Activated T-cell treated with anti-CD3 and anti-CD28 coated beads, Interleukin-2, amount 50 U/mL, for 4 hours (primary cell): ENCODE results near the gene TMEM63C. TPM values are rescaled to one million over a fixed set of nuclear protein-coding genes. Genes with fewer than 3 reads are reported as not detected.

Source experiments
- ATAC-seq, 2 donors: fragments of 200-7000 bp; cut with Tn5 transposase; one replicate each; pipeline ENCODE4 v1.10.0; 2021
- DNase-seq: peaks from one replicate; pipeline ENCODE4 v3.0.0-alpha.2; 2020
- H3K27me3 Mint-ChIP-seq: one replicate; pipeline ENCODE4 v1.8.0; 2021; ENCODE audit warnings: low read depth, mixed read lengths
- H3K36me3 Mint-ChIP-seq: one replicate; pipeline ENCODE4 v1.8.0; 2022; ENCODE audit warnings: mixed read lengths; ENCODE audit not compliant: insufficient read depth
- H3K4me1 Mint-ChIP-seq: one replicate; pipeline ENCODE4 v1.8.0; 2021; ENCODE audit warnings: low read depth, mixed read lengths
- H3K4me3 Mint-ChIP-seq: one replicate; pipeline ENCODE4 v1.8.0; 2021; ENCODE audit warnings: mild to moderate bottlenecking, moderate library complexity, mixed read lengths
- H3K9me3 Mint-ChIP-seq: one replicate; pipeline ENCODE4 v1.8.0; 2021; ENCODE audit warnings: mixed read lengths
- total RNA-seq, 3 donors: library from RNA; stranded (reverse); gene quantifications; one replicate each; pipeline ENCODE4 v1.2.1, GENCODE V29; 2021

Gene TMEM63C
- total RNA-seq, 3 donors from 2014 or later, result 0.65 to 0.91 (median 0.87) TPM

DNA sequence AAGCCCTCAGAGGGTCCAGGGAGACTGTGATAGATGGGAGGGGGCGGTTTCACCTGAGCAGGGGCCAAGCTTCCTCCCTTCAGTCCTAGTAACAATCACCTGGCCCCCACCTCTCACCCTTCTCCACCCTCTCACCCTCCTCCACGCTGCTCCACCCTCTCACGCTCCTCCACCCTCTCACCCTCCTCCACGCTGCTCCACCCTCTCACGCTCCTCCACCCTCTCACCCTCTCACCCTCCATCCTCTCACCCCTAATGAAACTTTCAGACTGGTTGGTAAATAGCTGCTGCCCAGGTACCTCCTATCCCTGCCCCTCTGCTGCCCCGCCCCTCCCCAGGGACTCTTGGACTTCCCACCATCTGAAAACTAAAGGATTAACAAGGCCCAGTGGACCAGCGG, 55.2 kb downstream of the TMEM63C start:
- Mint-ChIP-seq H3K4me3 (no peak overlapping the region), H3K9me3 (no peaks in the 10 kb centered on the region), H3K36me3 (no peaks in the 10 kb centered on the region), H3K27me3 (peaks cover 3% of the 10 kb centered on the region), H3K4me1 (no peaks in the 10 kb centered on the region)
- DNase-seq, result no peak
- no peak for ATAC-seq

GRCh38 chr14:77238356-77238755, 56.8 kb downstream of the TMEM63C start:
- ATAC-seq (no peak), DNase-seq (no peak)
- Mint-ChIP-seq H3K36me3 (no peaks in the 10 kb centered on the region), H3K4me3 (no peak overlapping the region), H3K9me3 (no peaks in the 10 kb centered on the region), H3K4me1 (no peaks in the 10 kb centered on the region), H3K27me3 (peaks cover 7% of the 10 kb centered on the region)

DNA sequence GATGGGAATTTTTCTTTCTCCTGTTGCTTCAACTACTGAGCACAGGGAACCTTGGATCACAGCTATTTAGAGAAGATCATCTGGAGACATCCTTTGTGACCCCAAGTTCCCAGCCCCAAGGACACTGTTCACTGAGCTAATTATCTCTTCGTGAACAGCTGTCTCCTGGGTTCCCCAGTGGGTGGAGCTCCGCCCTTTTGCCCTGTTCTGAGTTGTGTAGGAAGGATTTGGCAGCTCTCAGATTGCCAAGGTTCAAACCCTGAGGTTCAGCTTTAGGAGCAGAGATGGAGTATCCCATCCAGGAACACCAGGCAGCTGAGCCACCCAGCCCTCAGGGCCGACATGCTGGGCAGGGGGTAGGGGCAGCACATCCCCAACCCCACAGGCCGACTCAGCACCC, 57.4 kb downstream of the TMEM63C start:
- peaks cover 7% of the 10 kb centered on the region for H3K27me3 Mint-ChIP-seq
- H3K36me3 Mint-ChIP-seq, result no peaks in the 10 kb centered on the region
- ATAC-seq (no peak), DNase-seq (no peak)
- H3K4me3 Mint-ChIP-seq, result no peak overlapping the region
- no peaks in the 10 kb centered on the region for H3K9me3 Mint-ChIP-seq
- H3K4me1 Mint-ChIP-seq, result peaks cover 2% of the 10 kb centered on the region

GRCh38 chr14:77239412-77239811, 57.8 kb downstream of the TMEM63C start:
- Mint-ChIP-seq H3K4me1 (peaks cover 2% of the 10 kb centered on the region), H3K9me3 (no peaks in the 10 kb centered on the region), H3K36me3 (no peaks in the 10 kb centered on the region), H3K4me3 (no peak overlapping the region), H3K27me3 (peaks cover 9% of the 10 kb centered on the region)
- DNase-seq, result no peak
- no peak for ATAC-seq

DNA sequence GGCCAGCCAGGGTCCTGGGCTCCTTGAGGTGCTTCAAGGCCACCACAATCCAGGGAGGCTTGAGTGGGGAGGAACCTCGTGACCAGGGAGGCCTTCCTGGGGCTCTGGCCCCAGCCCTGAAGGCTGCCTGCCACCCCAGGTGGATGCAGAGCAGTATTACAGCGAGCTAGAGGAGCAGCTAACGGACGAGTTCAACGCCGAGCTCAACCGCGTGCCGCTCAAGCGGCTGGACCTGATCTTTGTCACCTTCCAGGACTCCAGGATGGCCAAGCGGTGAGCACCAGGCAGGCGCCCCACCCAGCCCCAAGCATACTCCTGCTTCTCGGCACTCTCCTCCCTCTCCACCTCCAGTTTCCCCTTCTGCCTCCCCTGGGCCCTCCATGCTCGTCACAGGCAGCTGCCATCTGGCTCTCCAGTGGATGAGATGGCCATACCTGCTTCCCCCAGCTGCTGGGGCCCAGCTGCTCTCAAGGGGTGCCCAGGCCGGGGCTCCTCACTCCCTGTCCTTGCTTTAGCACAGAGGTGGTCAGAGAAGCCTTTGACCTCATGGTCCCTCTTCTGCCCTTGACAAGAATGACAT, 58.8 kb downstream of the TMEM63C start:
- H3K27me3 Mint-ChIP-seq, result peaks cover 9% of the 10 kb centered on the region
- peaks cover 2% of the 10 kb centered on the region for H3K4me1 Mint-ChIP-seq
- ATAC-seq, result no peak
- DNase-seq, result no peak
- no peaks in the 10 kb centered on the region for H3K36me3 Mint-ChIP-seq
- no peaks in the 10 kb centered on the region for H3K9me3 Mint-ChIP-seq
- no peak overlapping the region for H3K4me3 Mint-ChIP-seq

GRCh38 chr14:77241955-77242354, 60.4 kb downstream of the TMEM63C start:
- ATAC-seq, result no peak
- Mint-ChIP-seq H3K27me3 (peaks cover 9% of the 10 kb centered on the region), H3K4me1 (peaks cover 2% of the 10 kb centered on the region), H3K9me3 (no peaks in the 10 kb centered on the region), H3K36me3 (no peaks in the 10 kb centered on the region), H3K4me3 (no peak overlapping the region)
- no peak for DNase-seq

- no peaks in the 10 kb centered on the region for H3K36me3 Mint-ChIP-seq
- ATAC-seq, result no peak
- H3K4me1 Mint-ChIP-seq, result peaks cover 2% of the 10 kb centered on the region
- peaks cover 9% of the 10 kb centered on the region for H3K27me3 Mint-ChIP-seq
- no peak overlapping the region for H3K4me3 Mint-ChIP-seq
- H3K9me3 Mint-ChIP-seq, result no peaks in the 10 kb centered on the region
- DNase-seq, result no peak
Measured at GRCh38 chr14:77242752-77243151, 61.2 kb downstream of the TMEM63C start.

- H3K27me3 Mint-ChIP-seq, result peaks cover 9% of the 10 kb centered on the region
- H3K4me3 Mint-ChIP-seq, result no peak overlapping the region
- no peaks in the 10 kb centered on the region for H3K36me3 Mint-ChIP-seq
- no peaks in the 10 kb centered on the region for H3K9me3 Mint-ChIP-seq
- DNase-seq (no peak), ATAC-seq (no peak)
- peaks cover 2% of the 10 kb centered on the region for H3K4me1 Mint-ChIP-seq
Measured at GRCh38 chr14:77243853-77244252, 62.3 kb downstream of the TMEM63C start.

DNA sequence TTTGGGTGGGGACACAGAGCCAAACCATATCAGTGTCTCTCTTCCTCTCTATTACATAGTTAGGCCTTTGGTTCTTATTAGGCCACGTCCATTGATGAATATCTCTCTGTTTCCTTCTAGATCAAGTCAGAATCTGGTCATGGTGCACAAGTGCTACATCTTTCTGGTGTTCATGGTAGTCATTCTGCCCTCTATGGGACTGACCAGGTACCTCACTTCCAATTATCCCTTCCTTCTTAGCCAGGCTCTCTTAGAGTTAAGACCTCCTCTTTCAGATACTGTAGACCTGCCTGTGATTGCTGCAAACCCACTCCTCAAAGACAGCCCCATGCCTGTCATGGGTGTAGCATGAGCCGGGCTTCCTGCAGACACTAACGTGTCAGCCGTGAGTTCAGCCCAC, 64.2 kb downstream of the TMEM63C start:
- no peaks in the 10 kb centered on the region for H3K36me3 Mint-ChIP-seq
- peaks cover 9% of the 10 kb centered on the region for H3K27me3 Mint-ChIP-seq
- no peak overlapping the region for H3K4me3 Mint-ChIP-seq
- H3K9me3 Mint-ChIP-seq, result no peaks in the 10 kb centered on the region
- H3K4me1 Mint-ChIP-seq, result peaks cover 2% of the 10 kb centered on the region
- ATAC-seq (no peak), DNase-seq (no peak)

DNA sequence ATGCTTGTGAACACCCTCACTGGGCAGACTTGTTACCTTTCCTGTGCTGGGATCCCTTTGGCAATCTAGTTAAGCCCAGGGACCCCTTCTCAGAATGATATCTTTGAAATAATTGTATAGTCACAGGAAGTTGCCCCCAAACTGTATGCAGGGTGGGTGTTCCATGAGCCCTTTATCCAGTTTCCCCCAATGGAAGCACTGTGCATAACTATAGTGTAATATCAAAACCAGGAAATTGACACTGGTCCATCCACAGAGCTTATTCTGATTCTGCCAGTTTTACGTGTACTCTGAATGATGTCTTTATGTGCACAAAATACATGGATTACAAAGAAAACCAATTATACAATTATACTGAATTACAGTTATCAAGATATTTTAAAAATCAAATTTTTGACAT, 65.2 kb downstream of the TMEM63C start:
- H3K27me3 Mint-ChIP-seq, result peaks cover 6% of the 10 kb centered on the region
- DNase-seq (no peak), ATAC-seq (no peak)
- no peak overlapping the region for H3K4me3 Mint-ChIP-seq
- peaks cover 2% of the 10 kb centered on the region for H3K4me1 Mint-ChIP-seq
- H3K36me3 Mint-ChIP-seq, result no peaks in the 10 kb centered on the region
- H3K9me3 Mint-ChIP-seq, result no peaks in the 10 kb centered on the region

DNA sequence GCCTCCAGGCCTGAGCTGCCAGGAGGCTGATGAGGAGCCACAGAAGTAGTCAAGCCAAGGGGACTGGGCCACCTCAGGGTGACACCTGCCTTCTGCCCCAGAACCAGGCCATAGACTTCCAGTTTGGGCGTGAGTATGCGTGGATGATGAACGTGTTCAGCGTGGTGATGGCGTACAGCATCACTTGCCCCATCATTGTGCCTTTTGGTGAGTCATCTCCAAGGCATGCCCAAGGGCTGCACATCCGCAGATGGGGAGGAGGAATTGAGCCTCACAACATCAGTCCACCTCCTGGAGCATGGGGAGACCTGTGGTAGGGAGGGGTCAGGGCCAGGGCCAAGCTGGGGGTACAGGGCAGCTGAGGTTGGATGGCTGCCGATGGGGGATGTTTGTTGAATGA, 67.1 kb downstream of the TMEM63C start:
- Mint-ChIP-seq H3K27me3 (peaks cover 8% of the 10 kb centered on the region), H3K9me3 (no peaks in the 10 kb centered on the region), H3K4me3 (no peak overlapping the region), H3K36me3 (no peaks in the 10 kb centered on the region), H3K4me1 (peaks cover under 1% of the 10 kb centered on the region)
- no peak for DNase-seq
- no peak for ATAC-seq

GRCh38 chr14:77249286-77249685, 67.7 kb downstream of the TMEM63C start:
- no peaks in the 10 kb centered on the region for H3K36me3 Mint-ChIP-seq
- H3K27me3 Mint-ChIP-seq, result peaks cover 11% of the 10 kb centered on the region
- no peaks in the 10 kb centered on the region for H3K4me1 Mint-ChIP-seq
- ATAC-seq (no peak), DNase-seq (no peak)
- no peaks in the 10 kb centered on the region for H3K9me3 Mint-ChIP-seq
- H3K4me3 Mint-ChIP-seq, result no peak overlapping the region

GRCh38 chr14:77250927-77251326, 69.3 kb downstream of the TMEM63C start:
- Mint-ChIP-seq H3K27me3 (peaks cover 10% of the 10 kb centered on the region), H3K9me3 (no peaks in the 10 kb centered on the region), H3K36me3 (no peaks in the 10 kb centered on the region), H3K4me3 (no peak overlapping the region), H3K4me1 (no peaks in the 10 kb centered on the region)
- DNase-seq (no peak), ATAC-seq (no peak)

DNA sequence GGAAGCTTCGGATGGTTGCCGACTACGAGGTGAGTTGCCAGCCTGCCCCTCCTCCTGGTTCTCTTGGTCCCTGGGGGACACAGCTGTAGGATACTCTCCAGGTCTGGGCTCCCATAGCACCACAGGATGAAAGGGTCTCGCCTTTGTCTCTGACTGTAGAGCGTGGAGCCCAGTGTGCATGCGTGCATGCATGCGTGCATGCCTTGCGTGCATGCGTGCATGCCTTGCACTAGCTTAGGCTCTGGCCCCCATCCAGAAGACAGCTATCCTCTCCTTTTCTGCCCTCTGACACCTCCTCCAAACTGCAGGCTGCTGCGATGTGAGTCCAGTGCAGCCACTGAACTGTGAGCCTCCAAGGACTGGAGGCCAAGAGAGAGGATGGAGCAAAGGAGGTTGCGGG, 70.3 kb downstream of the TMEM63C start:
- no peak overlapping the region for H3K4me3 Mint-ChIP-seq
- H3K4me1 Mint-ChIP-seq, result no peaks in the 10 kb centered on the region
- no peaks in the 10 kb centered on the region for H3K36me3 Mint-ChIP-seq
- DNase-seq (no peak), ATAC-seq (no peak)
- peaks cover 10% of the 10 kb centered on the region for H3K27me3 Mint-ChIP-seq
- H3K9me3 Mint-ChIP-seq, result no peaks in the 10 kb centered on the region

GRCh38 chr14:77253333-77254190, 72.0 kb downstream of the TMEM63C start:
- H3K27me3 Mint-ChIP-seq, result peaks cover 10% of the 10 kb centered on the region
- no peak overlapping the region for H3K4me3 Mint-ChIP-seq
- H3K9me3 Mint-ChIP-seq, result no peaks in the 10 kb centered on the region
- no peaks in the 10 kb centered on the region for H3K4me1 Mint-ChIP-seq
- no peaks in the 10 kb centered on the region for H3K36me3 Mint-ChIP-seq
- ATAC-seq, result no peak
- DNase-seq, result no peak
